Fibroblast of pulmonary artery (primary cell): ENCODE measurements around the gene P2RX3.

Experiments
- DNase-seq: peaks from one replicate; pipeline ENCODE4 v3.0.0-alpha.2; 2010; ENCODE audit warnings: low read depth
- H3K4me3 ChIP-seq: replicated peaks from 2 replicates; pipeline ENCODE4 v1.5.1; 2011; ENCODE audit warnings: low read depth, mild to moderate bottlenecking, control low read depth, low read length, moderate library complexity
- CTCF ChIP-seq: IDR thresholded peaks from 2 replicates; pipeline ENCODE4 v1.5.1; 2011; ENCODE audit warnings: mild to moderate bottlenecking, control low read depth, low read length, inconsistent platforms; ENCODE audit errors: missing control alignments

Gene P2RX3

GRCh38 chr11:57299150-57299737 lies 38.9 kb upstream of the P2RX3 start:
- TF ChIP-seq CTCF = no peak
- DNase-seq = no peak
- H3K4me3 ChIP-seq = no peak overlapping the region

- no peak overlapping the region for H3K4me3 ChIP-seq
- no peak for TF ChIP-seq CTCF
- no peak for DNase-seq
These were observed 37.4 kb upstream of the P2RX3 start for GRCh38 chr11:57300785-57301184.

- no peak for TF ChIP-seq CTCF
- DNase-seq = no peak
These were observed 36.3 kb upstream of the P2RX3 start for GRCh38 chr11:57301711-57302423.

GRCh38 chr11:57302489-57302888 lies 35.7 kb upstream of the P2RX3 start:
- H3K4me3 ChIP-seq = no peak overlapping the region
- DNase-seq = no peak
- TF ChIP-seq CTCF = no peak

More at GRCh38 chr11:57301711-57302423, 36.3 kb upstream of the P2RX3 start:
- no peak overlapping the region for H3K4me3 ChIP-seq

- DNase-seq = no peak
- no peak overlapping the region for H3K4me3 ChIP-seq
- TF ChIP-seq CTCF = no peak
These were observed 34.7 kb upstream of the P2RX3 start for GRCh38 chr11:57303280-57303989.

DNA sequence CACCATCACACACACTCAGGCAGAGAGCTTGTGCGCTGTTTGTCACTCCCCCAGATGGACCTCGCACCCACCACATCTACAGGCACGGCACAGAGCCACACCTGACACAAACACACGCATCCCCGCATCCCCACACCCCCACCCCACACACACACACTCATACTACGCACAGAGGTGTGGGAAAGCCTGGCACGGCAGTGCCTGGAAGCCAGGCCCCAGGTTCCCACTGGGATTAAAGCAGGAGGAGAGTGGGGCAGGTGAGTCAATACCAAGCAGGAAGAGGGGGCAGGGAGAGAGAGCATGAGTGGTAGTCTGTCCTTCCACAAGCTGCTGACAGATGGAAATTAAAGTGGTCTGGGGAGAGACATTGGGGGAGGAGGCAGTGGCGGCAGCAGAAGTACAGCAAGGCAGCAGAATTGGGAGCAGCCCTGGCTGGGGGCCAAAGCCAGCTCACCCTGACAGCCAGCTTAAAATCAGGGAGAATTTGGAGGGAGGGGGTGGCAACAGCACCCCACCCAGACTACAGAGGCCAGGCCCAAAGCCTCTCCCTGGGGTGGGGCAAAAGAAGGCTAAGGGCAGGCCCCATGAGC lies 34.1 kb upstream of the P2RX3 start:
- no peak for TF ChIP-seq CTCF

More for the DNA sequence above, 34.1 kb upstream of the P2RX3 start:
- H3K4me3 ChIP-seq = no peak overlapping the region
- peak; percentile 37 for DNase-seq
